K562 (cell line): Measurements from ENCODE around the gene FGF1. TPM values are rescaled to one million over a fixed set of nuclear protein-coding genes. Genes with fewer than 3 reads are reported as not detected.
A peak's percentile ranks its signal among the peaks of the same experiment; 100 is the strongest.

Experiments
- ATAC-seq: fragments of 200-7000 bp; cut with Tn5 transposase; 3 replicates; pipeline ENCODE4 v1.9.1; 2020; ENCODE audit warnings: moderate library complexity
- BruUV-seq: library from RNA; stranded (reverse); fragments of 400-500 nt; replicated peaks from 2 replicates; lab custom pipeline; 2021; lab: Mats Ljungman, UMichigan
- CTCF ChIA-PET: fragments of 300-600 bp; formaldehyde crosslinking; extraction: SDS; loops from one replicate; lab custom pipeline; 2021; ENCODE audit warnings: low intra/inter-chr PET ratio; lab: Yijun Ruan, JAX
- POLR2A ChIA-PET: fragments of 300-600, 350-650 bp; sonication (Branson Sonifier 250); formaldehyde crosslinking; extraction: SDS; loops from one replicate; lab custom pipeline; 2021; ENCODE audit warnings: antibody characterized with exemption, inconsistent platforms; lab: Yijun Ruan, JAX
- DNase-seq, 4 experiments: peaks; one replicate each; pipeline versions ENCODE4 v3.0.0 to v3.0.0-alpha.2; 2011 to 2018; ENCODE audit warnings: low spot score in 3 of 4, mixed read lengths in 3 of 4; ENCODE audit errors: extremely low read depth in 1 of 4
- FAIRE-seq: peaks from 2 replicates; lab custom pipeline; 2011; peaks lifted over from hg19 to GRCh38; lab: Jason Lieb, UNC
- H2AFZ ChIP-seq: 2 replicates; pipeline ENCODE4 v1.6.0; 2011; ENCODE audit warnings: low read depth, low read length, control low read depth, inconsistent platforms
- H3K27ac ChIP-seq: fragments of 200-600 bp; 3 replicates; pipeline ENCODE4 v1.8.0; 2011; ENCODE audit warnings: low read depth, mild to moderate bottlenecking, control low read depth, inconsistent platforms, low read length, moderate library complexity, mixed read lengths; ENCODE audit errors: extremely low read depth
- H3K27me3 ChIP-seq, 2 experiments: fragments of 300-600 bp in 1 of 2; 2 replicates in 1 of 2; 3 replicates in 1 of 2; pipeline versions ENCODE4 v1.6.0 to v1.8.0; 2011; ENCODE audit warnings: inconsistent platforms in 2 of 2, low read length in 2 of 2, mild to moderate bottlenecking in 1 of 2, mixed read lengths in 1 of 2, moderate library complexity in 1 of 2; ENCODE audit not compliant: control insufficient read depth in 2 of 2, insufficient read depth in 2 of 2
- H3K36me3 ChIP-seq: fragments of 300-600 bp; 3 replicates; pipeline ENCODE4 v1.8.0; 2011; ENCODE audit warnings: mild to moderate bottlenecking, low read length, inconsistent platforms; ENCODE audit not compliant: control insufficient read depth, insufficient read depth
- H3K4me1 ChIP-seq, 2 experiments: fragments of 200-600 bp in 1 of 2; replicated peaks in 1 of 2; 2 replicates in 1 of 2; 3 replicates in 1 of 2; pipeline versions ENCODE4 v1.5.1 to v1.8.0; 2011; ENCODE audit warnings: inconsistent platforms in 2 of 2, low read length in 2 of 2, mild to moderate bottlenecking in 1 of 2, mixed read lengths in 1 of 2, moderate library complexity in 1 of 2; ENCODE audit not compliant: control insufficient read depth in 2 of 2, insufficient read depth in 2 of 2
- H3K4me2 ChIP-seq: 2 replicates; pipeline ENCODE4 v1.6.1; 2011; ENCODE audit warnings: low read length, control low read depth, inconsistent platforms, mixed read lengths; ENCODE audit not compliant: insufficient read depth
- H3K4me3 ChIP-seq: fragments of 200-600 bp; sonication (generic), shearing (Covaris generic); 2 replicates; pipeline ENCODE4 v1.5.1; 2016; ENCODE audit warnings: control low read depth, inconsistent platforms
- H3K79me2 ChIP-seq: fragments of 200-600 bp; 3 replicates; pipeline ENCODE4 v1.8.0; 2011; ENCODE audit warnings: low read length, inconsistent platforms; ENCODE audit not compliant: control insufficient read depth, insufficient read depth
- H3K9ac ChIP-seq, 2 experiments: 2 replicates each; pipeline versions ENCODE4 v1.6.0 to v1.6.1; 2011; ENCODE audit warnings: low read depth in 2 of 2, low read length in 2 of 2, control low read depth in 1 of 2, inconsistent platforms in 1 of 2, mild to moderate bottlenecking in 1 of 2, mixed read lengths in 1 of 2; ENCODE audit not compliant: insufficient read depth in 1 of 2
- H3K9me1 ChIP-seq: one replicate; pipeline ENCODE4 v1.6.0; 2011; ENCODE audit warnings: inconsistent platforms, mild to moderate bottlenecking, low read length, moderate library complexity; ENCODE audit not compliant: control insufficient read depth, insufficient read depth
- H3K9me3 ChIP-seq: replicated peaks from 2 replicates; pipeline ENCODE4 v1.5.1; 2011; ENCODE audit warnings: low read depth, low read length, inconsistent platforms; ENCODE audit not compliant: control insufficient read depth, insufficient read depth
- H4K20me1 ChIP-seq: replicated peaks from 2 replicates; pipeline ENCODE4 v1.6.1; 2011; ENCODE audit warnings: low read length, inconsistent platforms, mixed read lengths; ENCODE audit not compliant: control insufficient read depth, insufficient read depth
- EP400 ChIP-seq: fragments of 450-650 bp; IDR thresholded peaks from 2 replicates; pipeline ENCODE4 v1.6.1; 2017; ENCODE audit warnings: antibody characterized with exemption, mild to moderate bottlenecking, moderate library complexity
- NR3C1 ChIP-seq: sonication (generic); formaldehyde crosslinking; IDR thresholded peaks from 2 replicates; pipeline ENCODE4 v1.8.1; 2022; ENCODE audit warnings: missing genetic modification reagents
- ZNF316 ChIP-seq: fragments of 450-650 bp; IDR thresholded peaks from 2 replicates; pipeline ENCODE4 v1.6.1; 2016
- WGBS: fragments of 100-300 bp; shearing (Covaris generic); methylation state at CpG from one replicate; pipeline ENCODE4 v1.1.6; 2016; ENCODE audit warnings: low coverage, mixed read lengths; ENCODE audit not compliant: insufficient coverage; ENCODE audit errors: missing lambda C conversion rate; 5-methylcytosine and 5-hydroxymethylcytosine counted together
- in situ Hi-C: fragments of 300-500 bp; cut with MboI; formaldehyde crosslinking; loops from 4 replicates; pipeline ENCODE4 v1.15.0; 2018; ENCODE audit warnings: inconsistent platforms, mixed read lengths
- intact Hi-C: fragments of 100-400 bp; cut with micrococcal nuclease; formaldehyde crosslinking; loops from 2 replicates; pipeline ENCODE4 v1.14.2; 2022
- polyA plus RNA-seq, 8 experiments: library from polyadenylated mRNA; depleted of rRNA in 4 of 8; stranded (reverse) in 5 of 8; unstranded in 3 of 8; fragments of >200 nt; fragmentation: Nextera tagmentation in 2 of 8; fragmentation: Illumina TruSeq in 1 of 8; extraction: Ambion mirVana in 2 of 8; extraction: Trizol in 1 of 8; gene quantifications; 2 replicates each; pipeline versions ENCODE4 v1.2.1 to v1.2.3, GENCODE V29; 2011 to 2014; ENCODE audit warnings: inconsistent platforms in 1 of 8, missing spikeins in 1 of 8
- total RNA-seq, 7 experiments: library from RNA; depleted of rRNA in 6 of 7; stranded (reverse); fragments of >200 nt in 6 of 7; fragmentation: Illumina TruSeq in 2 of 7; extraction: Trizol in 2 of 7; gene quantifications; 2 replicates each; pipeline versions ENCODE4 v1.2.1 to v1.2.3, GENCODE V29; 2011 to 2021; ENCODE audit warnings: low replicate concordance in 1 of 7
- TF ChIP-seq, protein P1 (sequence below): fragments of 450-650 bp; formaldehyde crosslinking; IDR thresholded peaks from 2 replicates; pipeline ENCODE4 v1.4.0; 2020; ENCODE audit warnings: mild to moderate bottlenecking, mixed read lengths

The FGF1 gene
- total and polyA plus RNA-seq, 9 of the 15 experiments (the other 6 are each of a cell fraction or from before 2014, with no cell fraction given) = not detected

DNA sequence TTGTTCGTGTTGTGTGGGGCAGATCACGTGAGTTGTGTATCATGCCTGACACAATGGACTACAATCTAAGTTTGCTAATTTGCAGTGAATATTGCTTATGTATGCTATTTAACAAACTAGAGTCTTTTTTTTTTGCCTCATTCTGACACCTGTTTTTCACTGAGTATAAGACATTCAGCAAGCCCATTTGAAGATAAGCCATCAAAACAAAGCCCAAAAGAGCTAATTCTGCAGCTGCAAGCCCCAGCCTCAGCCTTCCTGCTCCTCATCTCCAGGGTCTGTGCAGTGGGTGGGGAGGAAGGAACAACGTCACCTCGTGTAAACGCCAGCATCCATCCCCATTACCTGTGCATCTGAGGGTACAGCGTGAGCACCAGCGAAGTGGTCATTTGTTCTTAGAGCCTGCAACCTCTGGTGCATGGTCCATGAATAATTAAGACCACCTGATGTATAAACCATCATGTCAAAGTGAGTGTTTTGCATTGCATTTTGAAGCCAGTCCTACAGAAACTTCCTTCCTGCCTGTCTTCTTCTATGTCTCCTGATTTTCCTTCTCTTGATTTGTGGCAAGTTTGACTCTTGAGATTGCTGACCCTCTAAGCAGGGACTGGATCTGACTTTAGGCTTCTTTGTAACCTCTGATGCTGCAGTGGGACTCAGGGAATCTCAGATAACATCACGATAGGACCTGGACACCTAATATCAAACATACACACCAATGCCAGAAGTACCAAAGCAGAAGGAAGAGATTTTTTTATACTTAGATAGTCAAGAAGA, 73.2 kb downstream of the FGF1 start:
- no peaks in the 10 kb centered on the region for H3K79me2 ChIP-seq
- no peak overlapping the region for H3K4me2 ChIP-seq
- 2% methylated on average over 8 of the region's 8 CpGs for WGBS
- H3K27me3 ChIP-seq = peaks cover 7 to 52% of the 10 kb centered on the region in 2 experiments; a peak in 3 of 5 replicates
- DNase-seq (no peak), FAIRE-seq (no peak)
- H3K9me1 ChIP-seq = no peaks in the 10 kb centered on the region
- H3K4me1 ChIP-seq = no peaks in the 10 kb centered on the region
- CTCF ChIA-PET = no interaction called here
- no peak overlapping the region for H3K27ac ChIP-seq
- POLR2A ChIA-PET = no interaction called here
- H4K20me1 ChIP-seq = no peaks in the 10 kb centered on the region
- in situ Hi-C loops (no loop called here), intact Hi-C loops (no loop called here)
- H3K9me3 ChIP-seq = no peaks in the 10 kb centered on the region
- no peak overlapping the region for H3K9ac ChIP-seq
- TF ChIP-seq, protein P1, sequence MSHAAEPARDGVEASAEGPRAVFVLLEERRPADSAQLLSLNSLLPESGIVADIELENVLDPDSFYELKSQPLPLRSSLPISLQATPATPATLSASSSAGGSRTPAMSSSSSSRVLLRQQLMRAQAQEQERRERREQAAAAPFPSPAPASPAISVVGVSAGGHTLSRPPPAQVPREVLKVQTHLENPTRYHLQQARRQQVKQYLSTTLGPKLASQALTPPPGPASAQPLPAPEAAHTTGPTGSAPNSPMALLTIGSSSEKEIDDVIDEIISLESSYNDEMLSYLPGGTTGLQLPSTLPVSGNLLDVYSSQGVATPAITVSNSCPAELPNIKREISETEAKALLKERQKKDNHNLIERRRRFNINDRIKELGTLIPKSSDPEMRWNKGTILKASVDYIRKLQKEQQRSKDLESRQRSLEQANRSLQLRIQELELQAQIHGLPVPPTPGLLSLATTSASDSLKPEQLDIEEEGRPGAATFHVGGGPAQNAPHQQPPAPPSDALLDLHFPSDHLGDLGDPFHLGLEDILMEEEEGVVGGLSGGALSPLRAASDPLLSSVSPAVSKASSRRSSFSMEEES = peak; percentile 36; the same call in 1 of the 2 replicates
- TF ChIP-seq EP400 (no peak), ZNF316 (peak; percentile 28; the same call in 1 of the 2 replicates), NR3C1 (no peak)
- TF ChIP-seq, all 486 proteins: peak for 2
- Histone ChIP-seq H3K36me3 (no peaks in the 10 kb centered on the region), H3K4me3 (no peak overlapping the region), H2AFZ (no peak overlapping the region)
- BruUV-seq = no TSS peak
- ATAC-seq = no peak
